IPS-15b (cell line): ENCODE data around the gene BYSL.

ENCODE experiments used
- H3K27me3 ChIP-seq: one replicate; pipeline ENCODE4 v1.6.1; 2013; ENCODE audit warnings: low read length; ENCODE audit not compliant: control insufficient read depth, insufficient read depth
- H3K36me3 ChIP-seq: one replicate; pipeline ENCODE4 v1.6.1; 2013; ENCODE audit warnings: low read length; ENCODE audit not compliant: control insufficient read depth, insufficient read depth
- H3K4me1 ChIP-seq: one replicate; pipeline ENCODE4 v1.6.1; 2013; ENCODE audit warnings: mild to moderate bottlenecking, low read length; ENCODE audit not compliant: control insufficient read depth, insufficient read depth
- H3K4me3 ChIP-seq: one replicate; pipeline ENCODE4 v1.5.1; 2013; ENCODE audit warnings: low read depth, low read length
- H3K9ac ChIP-seq: one replicate; pipeline ENCODE4 v1.6.1; 2013; ENCODE audit warnings: low read depth, mild to moderate bottlenecking, low read length
- H3K9me3 ChIP-seq: one replicate; pipeline ENCODE4 v1.6.1; 2013; ENCODE audit warnings: mild to moderate bottlenecking, low read length; ENCODE audit not compliant: control insufficient read depth, insufficient read depth

The BYSL gene

GRCh38 chr6:41922154-41922553, 855 bp downstream of the BYSL start:
- Histone ChIP-seq H3K27me3 (no peaks in the 10 kb centered on the region), H3K9ac (peak overlapping the region; percentile 88), H3K36me3 (peaks cover 9% of the 10 kb centered on the region), H3K9me3 (no peaks in the 10 kb centered on the region), H3K4me3 (peak overlapping the region; percentile 84), H3K4me1 (peaks cover 10% of the 10 kb centered on the region)

DNA sequence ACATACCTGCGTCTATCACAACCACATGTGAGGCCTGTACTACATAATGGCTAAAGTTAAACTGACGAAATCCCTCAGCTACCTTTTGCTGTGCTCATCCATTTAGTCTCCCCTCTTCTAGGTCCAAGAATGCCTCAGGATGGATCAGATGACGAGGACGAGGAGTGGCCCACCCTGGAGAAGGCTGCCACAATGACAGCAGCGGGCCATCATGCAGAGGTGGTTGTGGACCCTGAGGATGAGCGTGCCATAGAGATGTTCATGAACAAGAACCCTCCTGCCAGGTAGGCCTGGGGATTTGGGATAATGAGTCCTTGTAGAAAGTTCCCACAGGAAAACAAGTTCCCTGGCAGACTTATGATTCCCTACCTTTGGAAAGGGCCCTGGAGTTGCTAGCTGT, 6.0 kb downstream of the BYSL start:
- Histone ChIP-seq H3K4me3 (no peak overlapping the region), H3K27me3 (no peaks in the 10 kb centered on the region), H3K9ac (no peak overlapping the region), H3K9me3 (no peaks in the 10 kb centered on the region), H3K36me3 (peaks cover 53% of the 10 kb centered on the region), H3K4me1 (peaks cover 6% of the 10 kb centered on the region)

DNA sequence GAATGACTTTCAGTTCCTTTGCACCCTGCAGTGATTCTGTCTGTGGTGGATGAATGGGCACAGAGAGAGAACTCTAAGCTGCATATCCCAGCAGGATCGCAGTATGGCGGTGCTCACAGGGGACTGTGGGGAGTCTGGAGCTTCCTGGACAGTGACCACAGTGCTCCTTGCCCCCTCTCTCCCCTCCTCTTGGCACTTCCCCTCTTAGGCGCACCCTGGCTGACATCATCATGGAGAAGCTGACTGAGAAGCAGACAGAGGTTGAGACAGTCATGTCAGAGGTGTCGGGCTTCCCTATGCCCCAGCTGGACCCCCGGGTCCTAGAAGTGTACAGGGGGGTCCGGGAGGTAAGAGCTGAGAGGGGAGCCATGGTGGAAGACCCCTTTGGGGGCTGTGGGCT, 8.6 kb downstream of the BYSL start:
- Histone ChIP-seq H3K4me3 (no peak overlapping the region), H3K4me1 (no peaks in the 10 kb centered on the region), H3K36me3 (peaks cover 70% of the 10 kb centered on the region), H3K9me3 (no peaks in the 10 kb centered on the region), H3K9ac (no peak overlapping the region), H3K27me3 (no peaks in the 10 kb centered on the region)

- peaks cover 75% of the 10 kb centered on the region for H3K36me3 ChIP-seq
- no peak overlapping the region for H3K9ac ChIP-seq
- H3K27me3 ChIP-seq = no peaks in the 10 kb centered on the region
- no peak overlapping the region for H3K4me3 ChIP-seq
- no peaks in the 10 kb centered on the region for H3K9me3 ChIP-seq
- H3K4me1 ChIP-seq = no peaks in the 10 kb centered on the region
Measured at GRCh38 chr6:41931792-41932191, 10.5 kb downstream of the BYSL start.

DNA sequence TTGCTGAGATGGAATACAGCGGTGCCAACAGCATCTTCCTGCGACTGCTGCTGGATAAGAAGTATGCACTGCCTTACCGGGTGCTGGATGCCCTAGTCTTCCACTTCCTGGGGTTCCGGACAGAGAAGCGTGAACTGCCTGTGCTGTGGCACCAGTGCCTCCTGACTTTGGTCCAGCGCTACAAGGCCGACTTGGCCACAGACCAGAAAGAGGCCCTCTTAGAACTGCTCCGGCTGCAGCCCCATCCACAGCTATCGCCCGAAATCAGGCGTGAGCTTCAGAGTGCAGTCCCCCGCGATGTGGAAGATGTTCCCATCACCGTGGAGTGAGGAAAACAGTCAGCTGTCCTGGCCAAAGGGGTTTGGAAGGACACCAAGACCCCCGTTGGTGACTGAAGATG, 11.1 kb downstream of the BYSL start:
- no peaks in the 10 kb centered on the region for H3K9me3 ChIP-seq
- H3K4me3 ChIP-seq = no peak overlapping the region
- H3K9ac ChIP-seq = no peak overlapping the region
- no peaks in the 10 kb centered on the region for H3K27me3 ChIP-seq
- no peaks in the 10 kb centered on the region for H3K4me1 ChIP-seq
- H3K36me3 ChIP-seq = peaks cover 70% of the 10 kb centered on the region

DNA sequence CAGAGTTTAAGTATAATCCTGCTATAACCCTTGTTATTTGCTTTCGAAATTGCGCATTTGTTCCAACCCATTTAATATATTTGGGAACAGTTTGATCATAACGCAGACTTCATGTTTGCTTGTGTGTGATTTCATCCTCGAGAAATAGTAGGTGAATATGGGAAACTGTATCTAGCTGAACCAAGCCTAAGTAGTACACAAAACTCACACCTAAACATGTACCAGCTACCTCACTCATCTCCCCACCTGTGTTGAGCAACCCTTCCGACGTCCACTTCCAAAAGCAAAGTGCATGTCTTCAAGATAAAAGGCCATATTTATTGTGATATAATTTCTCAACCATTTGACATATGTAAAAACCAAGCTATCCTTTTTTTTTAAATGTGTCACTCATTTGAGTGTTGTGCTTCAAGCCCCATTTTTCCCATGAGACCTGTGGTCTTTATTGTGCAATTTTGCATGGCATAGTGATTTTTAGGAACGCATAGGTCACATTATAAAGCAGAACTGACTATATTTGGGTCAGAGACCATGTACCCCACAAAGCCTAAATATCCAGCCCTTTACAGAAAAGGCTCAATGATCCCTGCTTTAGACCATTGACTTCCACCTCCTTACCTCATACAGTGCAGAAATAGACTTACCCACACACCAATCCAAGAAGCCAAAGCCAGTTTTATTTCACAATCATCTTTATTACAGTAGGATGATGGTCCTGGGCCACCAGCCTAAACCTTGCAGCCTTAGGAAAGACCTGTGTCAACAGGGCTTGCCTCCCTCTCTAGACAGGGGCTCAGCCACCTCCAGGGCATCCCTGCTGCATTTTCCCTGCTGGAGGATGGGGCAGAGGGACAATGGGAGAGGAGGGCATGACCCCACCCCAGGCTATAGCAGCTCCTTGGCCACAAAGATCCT, 13.2 kb downstream of the BYSL start:
- Histone ChIP-seq H3K9me3 (no peaks in the 10 kb centered on the region), H3K9ac (no peak overlapping the region), H3K27me3 (no peaks in the 10 kb centered on the region), H3K36me3 (peaks cover 60% of the 10 kb centered on the region), H3K4me1 (peaks cover 8% of the 10 kb centered on the region), H3K4me3 (no peak overlapping the region)

DNA sequence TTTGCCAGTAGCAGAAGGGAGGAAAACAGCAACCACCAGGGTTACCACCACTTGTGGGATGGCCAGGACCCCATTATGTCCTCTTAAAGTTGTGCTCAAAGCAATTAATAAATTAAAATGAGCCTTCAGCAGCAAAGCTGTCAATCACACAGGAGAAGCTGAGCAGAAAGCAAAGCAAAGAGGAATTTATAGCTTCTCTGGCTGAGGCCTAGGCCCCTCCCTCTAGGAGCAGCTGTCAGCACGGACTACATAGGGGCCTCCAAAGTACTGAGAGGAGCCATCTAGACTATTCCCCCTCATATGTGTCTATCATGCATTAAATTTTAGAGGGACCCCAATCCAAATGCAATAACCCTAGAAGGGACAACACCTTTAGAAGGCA, 13.9 kb downstream of the BYSL start:
- no peaks in the 10 kb centered on the region for H3K9me3 ChIP-seq
- no peak overlapping the region for H3K9ac ChIP-seq
- H3K27me3 ChIP-seq = no peaks in the 10 kb centered on the region
- peaks cover 54% of the 10 kb centered on the region for H3K36me3 ChIP-seq
- no peak overlapping the region for H3K4me3 ChIP-seq
- peaks cover 14% of the 10 kb centered on the region for H3K4me1 ChIP-seq

- H3K27me3 ChIP-seq = no peaks in the 10 kb centered on the region
- no peaks in the 10 kb centered on the region for H3K9me3 ChIP-seq
- no peak overlapping the region for H3K9ac ChIP-seq
- H3K4me1 ChIP-seq = peaks cover 15% of the 10 kb centered on the region
- no peak overlapping the region for H3K4me3 ChIP-seq
- peaks cover 49% of the 10 kb centered on the region for H3K36me3 ChIP-seq
Measured at GRCh38 chr6:41935685-41936072, 14.4 kb downstream of the BYSL start.

DNA sequence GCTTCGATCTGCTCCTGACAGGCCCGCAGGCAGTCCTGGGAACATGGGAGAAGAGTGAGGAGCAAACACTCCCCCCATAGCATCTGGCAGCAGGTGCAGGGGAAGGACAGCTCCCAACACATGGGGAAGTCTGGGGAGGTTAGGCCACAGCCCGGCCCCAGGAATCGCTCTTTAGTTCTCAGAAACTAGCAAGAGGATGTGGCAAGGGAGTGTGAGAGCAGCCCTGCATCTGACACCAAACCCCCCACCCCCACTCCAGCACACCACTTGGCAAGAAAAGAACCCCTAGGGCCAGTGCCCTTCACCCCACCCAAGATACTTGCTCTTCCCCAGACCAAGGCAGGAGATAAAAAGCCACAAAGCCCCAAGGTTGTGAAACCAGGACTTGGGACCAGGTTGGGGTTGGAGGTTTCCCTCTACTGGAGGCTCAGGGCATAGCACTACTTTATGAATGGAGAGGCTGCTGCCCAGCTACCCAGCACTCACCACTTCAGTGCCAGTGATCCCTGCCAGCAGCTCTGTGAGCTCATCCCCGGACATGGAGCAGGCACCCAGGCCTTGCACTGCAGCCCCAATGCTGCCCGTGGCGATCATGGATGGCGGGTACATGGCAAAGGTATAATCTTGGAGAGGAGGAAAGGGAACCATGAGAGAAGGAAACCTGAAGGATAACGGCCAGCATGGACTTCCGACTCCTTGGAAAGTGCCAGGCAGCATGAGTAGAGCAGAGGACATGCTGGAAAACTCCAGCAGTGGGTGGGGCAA, 15.0 kb downstream of the BYSL start:
- no peak overlapping the region for H3K4me3 ChIP-seq
- no peaks in the 10 kb centered on the region for H3K27me3 ChIP-seq
- H3K9ac ChIP-seq = no peak overlapping the region
- H3K4me1 ChIP-seq = peaks cover 15% of the 10 kb centered on the region
- H3K9me3 ChIP-seq = no peaks in the 10 kb centered on the region
- H3K36me3 ChIP-seq = peaks cover 43% of the 10 kb centered on the region

DNA sequence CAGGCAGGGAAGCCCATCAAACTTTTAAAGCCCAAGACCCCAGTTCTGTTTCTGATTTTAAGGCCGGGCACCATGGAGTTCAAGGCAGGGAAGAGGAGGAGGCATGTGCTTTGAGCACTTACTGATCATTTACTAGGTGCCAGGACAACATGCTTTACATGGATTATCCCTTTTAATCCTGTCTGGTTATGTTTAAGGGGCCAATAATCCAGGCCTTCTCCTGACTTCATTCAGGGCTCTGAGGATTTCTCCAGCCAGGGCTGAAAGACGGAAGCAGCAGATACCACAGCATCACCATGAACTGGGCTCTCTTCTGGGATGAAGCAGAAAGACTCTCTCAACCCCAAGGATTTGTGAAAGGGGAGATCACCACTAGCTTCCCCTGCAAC, 16.2 kb downstream of the BYSL start:
- Histone ChIP-seq H3K27me3 (no peaks in the 10 kb centered on the region), H3K36me3 (peaks cover 31% of the 10 kb centered on the region), H3K9me3 (no peaks in the 10 kb centered on the region), H3K4me1 (peaks cover 20% of the 10 kb centered on the region), H3K9ac (no peak overlapping the region), H3K4me3 (no peak overlapping the region)

- Histone ChIP-seq H3K27me3 (no peaks in the 10 kb centered on the region), H3K9me3 (no peaks in the 10 kb centered on the region), H3K4me1 (peaks cover 20% of the 10 kb centered on the region), H3K4me3 (no peak overlapping the region), H3K36me3 (peaks cover 26% of the 10 kb centered on the region), H3K9ac (no peak overlapping the region)
Measured at GRCh38 chr6:41937861-41938574, 16.7 kb downstream of the BYSL start.
